K562 (cell line): ENCODE results near the gene ARPC1A.

Experiments used
- EP300 ChIP-seq: IDR thresholded peaks from 2 replicates; pipeline ENCODE4 v1.6.1; 2012; ENCODE audit warnings: low read length, improper control_type of control experiment
- NR3C1 ChIP-seq: sonication (generic); formaldehyde crosslinking; IDR thresholded peaks from 2 replicates; pipeline ENCODE4 v1.8.1; 2022; ENCODE audit warnings: missing genetic modification reagents

DNA sequence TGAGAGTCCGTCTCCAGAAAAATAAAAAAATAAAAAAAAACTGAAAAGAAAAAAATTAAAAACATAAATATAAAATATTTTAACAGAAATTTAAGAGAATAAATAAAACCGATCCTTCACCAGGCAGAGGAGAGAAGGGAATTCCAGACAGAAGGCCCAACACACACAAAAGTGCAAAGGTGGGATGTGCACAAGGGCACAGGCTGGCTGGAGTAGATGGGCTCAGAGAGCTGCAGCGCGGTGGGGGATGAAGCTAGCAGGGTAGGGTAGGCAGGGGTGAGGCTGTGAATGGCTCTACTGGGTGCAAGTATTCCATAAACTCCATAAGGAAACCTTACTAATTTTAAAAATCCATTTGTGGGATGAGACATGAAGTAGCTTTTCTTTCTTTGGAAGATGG, 15.7 kb upstream of the ARPC1A start:
- TF ChIP-seq NR3C1 (CRISPR knock-in tag) (no peak), EP300 (no peak)
